CMK (cell line): Measurements from ENCODE around the gene SLC25A5.
A peak's percentile ranks its signal among the peaks of the same experiment; 100 is the strongest.

Experiments used
- DNase-seq: peaks from one replicate; pipeline ENCODE4 v3.0.0-alpha.2; 2010; ENCODE audit warnings: low read depth

Gene SLC25A5

GRCh38 chrX:119505945-119506344, 37.7 kb downstream of the SLC25A5 start:
- no peak for DNase-seq

- DNase-seq, result no peak
Measured at GRCh38 chrX:119507206-119507605, 39.0 kb downstream of the SLC25A5 start.

GRCh38 chrX:119512146-119512800, 44.0 kb downstream of the SLC25A5 start:
- DNase-seq, result no peak

DNA sequence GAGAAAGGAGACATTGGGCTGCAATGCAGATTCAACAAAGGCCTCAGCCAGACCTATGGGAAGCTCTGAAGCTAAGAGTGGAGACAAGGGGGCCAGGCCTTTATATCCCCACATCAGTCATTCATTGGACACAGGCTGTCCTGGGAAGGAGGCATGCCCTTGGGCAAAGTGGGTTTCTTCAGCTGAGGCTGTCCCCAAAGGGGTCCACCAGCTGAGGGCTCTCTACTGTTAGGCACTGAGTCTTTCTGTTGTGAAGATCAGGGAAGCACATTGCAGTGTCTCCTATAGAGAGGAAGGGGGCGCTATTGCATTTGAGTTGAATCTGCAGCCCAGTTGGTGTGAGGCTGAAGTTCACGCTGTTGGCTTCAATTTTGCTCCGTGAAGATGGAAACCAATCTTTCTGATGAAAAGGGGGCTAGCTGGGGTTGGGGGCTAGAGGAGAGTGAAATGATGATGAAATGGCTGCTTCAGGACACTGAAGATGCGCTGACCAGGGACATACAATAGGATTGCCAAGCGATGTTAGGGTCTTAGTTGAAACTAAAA, 48.0 kb downstream of the SLC25A5 start:
- DNase-seq, result peak; percentile 42

GRCh38 chrX:119518371-119518770, 50.1 kb downstream of the SLC25A5 start:
- no peak for DNase-seq
